Activated B cell treated with CpG ODN at 0.5 μM for 24 hours (primary cell): ENCODE data around the gene SCFD1. TPM values are rescaled to one million over a fixed set of nuclear protein-coding genes. Genes with fewer than 3 reads are reported as not detected.

ENCODE experiments used
- ATAC-seq: fragments of 200-7000 bp; cut with Tn5 transposase; one replicate; pipeline ENCODE4 v1.10.0; 2021; ENCODE audit warnings: low read depth, mild to moderate bottlenecking, moderate library complexity
- CTCF ChIA-PET: fragments of 350-600 bp; sonication (Branson Sonifier 250); formaldehyde crosslinking; loops from one replicate; lab custom pipeline; 2021; ENCODE audit warnings: antibody characterized with exemption; lab: Charles Lee
- POLR2A ChIA-PET: fragments of 350-600 bp; sonication (Branson Sonifier 250); formaldehyde crosslinking; loops from one replicate; lab custom pipeline; 2021; ENCODE audit warnings: antibody characterized with exemption; lab: Charles Lee
- DNase-seq: peaks from one replicate; pipeline ENCODE4 v3.0.0; 2022
- H3K27ac Mint-ChIP-seq: one replicate; pipeline ENCODE4 v1.8.0; 2020; ENCODE audit warnings: mixed read lengths
- H3K27me3 Mint-ChIP-seq: one replicate; pipeline ENCODE4 v1.8.0; 2021; ENCODE audit warnings: mixed read lengths
- H3K36me3 Mint-ChIP-seq: one replicate; pipeline ENCODE4 v1.8.0; 2021; ENCODE audit warnings: low read depth, mixed read lengths
- H3K4me1 Mint-ChIP-seq: one replicate; pipeline ENCODE4 v1.8.0; 2021; ENCODE audit warnings: mixed read lengths
- H3K4me3 Mint-ChIP-seq: one replicate; pipeline ENCODE4 v1.8.0; 2020; ENCODE audit warnings: mild to moderate bottlenecking, mixed read lengths
- H3K9me3 Mint-ChIP-seq: one replicate; pipeline ENCODE4 v1.8.0; 2020; ENCODE audit warnings: mixed read lengths
- intact Hi-C: fragments of 100-400 bp; cut with micrococcal nuclease; formaldehyde crosslinking; loops from one replicate; pipeline ENCODE4 v1.15.1; 2024
- total RNA-seq: library from RNA; stranded (reverse); gene quantifications from 2 replicates; pipeline ENCODE4 v1.2.3, GENCODE V29; 2022
- TF ChIP-seq, protein P1 (sequence below): fragments of 200-600 bp; IDR thresholded peaks from one replicate; pipeline ENCODE4 v1.8.0; 2022; ENCODE audit warnings: antibody characterized with exemption, mild to moderate bottlenecking

The SCFD1 gene
- total RNA-seq, 1 donor from 2014 or later: 83.6 TPM

DNA sequence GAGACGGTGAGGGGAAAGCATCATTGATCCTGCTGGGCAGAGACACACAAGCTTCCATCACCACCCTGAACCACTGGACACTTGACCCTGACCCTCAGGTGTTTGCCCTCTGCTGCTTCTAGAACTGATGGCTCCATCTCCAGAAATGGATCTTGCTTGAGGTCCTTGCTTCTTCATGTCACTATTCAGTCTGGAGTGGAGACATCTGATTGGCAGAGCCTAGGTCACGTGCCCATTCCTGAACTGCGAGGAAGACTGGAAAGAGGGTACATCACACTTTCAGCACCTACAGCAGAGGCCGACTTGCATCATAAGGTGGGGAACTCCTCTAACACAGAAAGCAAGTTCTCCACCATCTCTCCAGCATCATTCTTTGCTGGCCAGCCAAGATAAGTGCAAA is 145.5 kb downstream of the SCFD1 start:
- Mint-ChIP-seq H3K4me1 (no peaks in the 10 kb centered on the region), H3K27me3 (peaks cover 14% of the 10 kb centered on the region), H3K9me3 (peaks cover 16% of the 10 kb centered on the region), H3K4me3 (no peak overlapping the region), H3K27ac (no peak overlapping the region), H3K36me3 (peaks cover 4% of the 10 kb centered on the region)
- ChIA-PET CTCF (no interaction called here), POLR2A (no interaction called here)
- ATAC-seq (no peak), DNase-seq (no peak)
- intact Hi-C loops: no loop called here
- TF ChIP-seq, protein P1, sequence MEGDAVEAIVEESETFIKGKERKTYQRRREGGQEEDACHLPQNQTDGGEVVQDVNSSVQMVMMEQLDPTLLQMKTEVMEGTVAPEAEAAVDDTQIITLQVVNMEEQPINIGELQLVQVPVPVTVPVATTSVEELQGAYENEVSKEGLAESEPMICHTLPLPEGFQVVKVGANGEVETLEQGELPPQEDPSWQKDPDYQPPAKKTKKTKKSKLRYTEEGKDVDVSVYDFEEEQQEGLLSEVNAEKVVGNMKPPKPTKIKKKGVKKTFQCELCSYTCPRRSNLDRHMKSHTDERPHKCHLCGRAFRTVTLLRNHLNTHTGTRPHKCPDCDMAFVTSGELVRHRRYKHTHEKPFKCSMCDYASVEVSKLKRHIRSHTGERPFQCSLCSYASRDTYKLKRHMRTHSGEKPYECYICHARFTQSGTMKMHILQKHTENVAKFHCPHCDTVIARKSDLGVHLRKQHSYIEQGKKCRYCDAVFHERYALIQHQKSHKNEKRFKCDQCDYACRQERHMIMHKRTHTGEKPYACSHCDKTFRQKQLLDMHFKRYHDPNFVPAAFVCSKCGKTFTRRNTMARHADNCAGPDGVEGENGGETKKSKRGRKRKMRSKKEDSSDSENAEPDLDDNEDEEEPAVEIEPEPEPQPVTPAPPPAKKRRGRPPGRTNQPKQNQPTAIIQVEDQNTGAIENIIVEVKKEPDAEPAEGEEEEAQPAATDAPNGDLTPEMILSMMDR: no peak

DNA sequence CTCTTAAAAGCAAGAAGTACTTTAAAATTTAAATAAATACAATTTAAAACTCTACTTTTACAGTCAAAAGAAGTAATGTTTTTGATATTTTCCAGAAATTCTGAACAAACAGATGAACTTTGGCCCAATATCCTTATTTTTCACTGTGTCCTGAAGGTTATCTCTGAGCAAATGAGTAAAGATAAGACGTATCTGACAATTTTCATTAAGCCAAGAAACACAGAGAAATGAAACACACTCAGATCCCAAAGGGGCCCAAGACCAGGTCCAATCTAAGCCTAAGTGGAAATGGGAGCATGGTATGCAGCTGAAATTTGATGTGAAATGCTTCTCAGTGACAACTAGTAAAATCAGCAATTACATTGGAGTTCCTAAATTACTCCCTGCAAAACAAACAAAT is 146.7 kb downstream of the SCFD1 start:
- ChIA-PET CTCF (no interaction called here), POLR2A (no interaction called here)
- intact Hi-C loops: no loop called here
- TF ChIP-seq, protein P1: no peak
- Mint-ChIP-seq H3K4me1 (no peaks in the 10 kb centered on the region), H3K4me3 (no peak overlapping the region), H3K27me3 (peaks cover 10% of the 10 kb centered on the region), H3K9me3 (peaks cover 10% of the 10 kb centered on the region), H3K36me3 (peaks cover 1% of the 10 kb centered on the region), H3K27ac (no peak overlapping the region)
- ATAC-seq (no peak), DNase-seq (no peak)

DNA sequence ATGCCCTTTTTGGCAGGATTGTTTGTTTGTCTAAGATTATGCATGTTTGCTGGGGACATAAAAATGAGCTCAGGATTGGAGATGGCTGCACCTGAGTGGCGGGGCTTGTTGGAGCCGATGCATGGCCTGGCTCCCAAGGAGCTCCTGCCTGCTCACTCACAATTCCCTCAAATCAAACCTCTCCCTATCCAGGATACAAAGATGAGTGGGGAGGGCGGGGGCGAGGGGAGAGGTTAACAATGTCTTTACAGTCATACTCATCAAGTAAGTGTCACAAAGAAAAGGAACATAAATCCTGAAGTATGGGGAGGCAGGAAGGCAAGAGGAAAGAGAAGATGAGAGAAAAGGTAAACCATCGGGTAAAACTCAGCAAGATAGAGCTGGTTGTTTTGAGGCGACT is 148.3 kb downstream of the SCFD1 start:
- no peaks in the 10 kb centered on the region for H3K36me3 Mint-ChIP-seq
- DNase-seq: no peak
- H3K4me3 Mint-ChIP-seq: no peak overlapping the region
- POLR2A ChIA-PET: no interaction called here
- ATAC-seq: no peak
- intact Hi-C loops: no loop called here
- no peaks in the 10 kb centered on the region for H3K9me3 Mint-ChIP-seq
- peaks cover 9% of the 10 kb centered on the region for H3K27me3 Mint-ChIP-seq
- H3K27ac Mint-ChIP-seq: no peak overlapping the region
- TF ChIP-seq, protein P1: no peak
- CTCF ChIA-PET: no interaction called here
- H3K4me1 Mint-ChIP-seq: no peaks in the 10 kb centered on the region

DNA sequence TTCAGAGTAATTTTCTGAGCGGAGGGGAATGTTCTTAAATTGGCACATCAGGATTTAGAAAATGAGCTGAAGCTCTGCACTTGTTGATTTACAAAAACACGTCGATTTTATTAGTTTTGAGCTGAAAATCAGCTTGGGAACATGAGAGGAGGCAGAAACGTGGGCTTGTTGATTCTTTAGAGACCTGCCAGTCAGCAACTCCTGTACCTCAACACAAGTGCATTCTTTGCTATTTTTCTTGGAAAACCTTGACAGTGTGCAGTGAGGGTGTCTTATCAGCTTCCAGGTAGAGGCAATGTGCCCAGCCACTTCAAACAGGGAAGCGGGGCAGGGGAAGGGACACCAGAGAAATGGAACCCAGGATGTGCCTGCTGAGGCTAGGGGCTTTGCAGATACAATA is 149.5 kb downstream of the SCFD1 start:
- Mint-ChIP-seq H3K36me3 (no peaks in the 10 kb centered on the region), H3K4me3 (no peak overlapping the region), H3K4me1 (no peaks in the 10 kb centered on the region), H3K9me3 (no peaks in the 10 kb centered on the region), H3K27me3 (peaks cover 9% of the 10 kb centered on the region), H3K27ac (no peak overlapping the region)
- TF ChIP-seq, protein P1: no peak
- CTCF ChIA-PET: no interaction called here
- intact Hi-C loops: no loop called here
- ATAC-seq (no peak), DNase-seq (no peak)
- POLR2A ChIA-PET: no interaction called here

DNA sequence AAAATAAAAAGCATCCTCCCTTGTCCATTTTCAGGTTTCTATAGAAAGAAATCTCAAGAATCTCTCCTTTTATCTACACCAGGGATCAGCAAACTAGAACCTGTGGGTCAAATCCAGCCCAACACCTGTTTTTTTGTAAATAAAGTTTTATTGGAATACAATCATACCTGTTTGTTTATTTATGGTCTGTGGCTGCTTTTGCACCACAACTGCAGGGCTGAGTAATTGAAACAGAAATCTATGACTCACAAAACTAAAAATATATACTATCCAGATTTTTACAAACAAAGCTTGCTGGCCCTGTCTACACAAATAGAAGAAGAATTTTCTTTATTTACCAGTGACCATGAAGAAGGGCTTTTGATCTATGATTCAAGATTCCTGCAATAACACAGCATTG is 157.1 kb downstream of the SCFD1 start:
- TF ChIP-seq, protein P1: no peak
- Mint-ChIP-seq H3K27ac (no peak overlapping the region), H3K4me3 (no peak overlapping the region), H3K27me3 (peaks cover 14% of the 10 kb centered on the region), H3K4me1 (no peaks in the 10 kb centered on the region), H3K9me3 (no peaks in the 10 kb centered on the region), H3K36me3 (no peaks in the 10 kb centered on the region)
- CTCF ChIA-PET: no interaction called here
- intact Hi-C loops: no loop called here
- ATAC-seq (no peak), DNase-seq (no peak)
- POLR2A ChIA-PET: no interaction called here

Other genes with a start within 250 kb of the SCFD1 start
- 23.5 and 32.6 TPM in 2 replicates for gene G2E3, start 63.2 kb upstream of the SCFD1 start, total RNA-seq